GM18951 (cell line): Measurements from ENCODE around the gene MVB12B.

Source experiments
- POLR2A ChIP-seq: IDR thresholded peaks from 4 replicates; pipeline ENCODE4 v1.6.1; 2011; ENCODE audit warnings: mild to moderate bottlenecking; ENCODE audit not compliant: insufficient read length, insufficient read depth; ENCODE audit errors: extremely low read depth
- in situ Hi-C: fragments of 300-500 bp; cut with MboI; formaldehyde crosslinking; loops from one replicate; pipeline ENCODE4 v1.12.0; 2022; ENCODE audit warnings: low sequenced_read_pairs, mixed read lengths, inconsistent platforms; ENCODE audit not compliant: unreplicated experiment

Gene MVB12B

GRCh38 chr9:126328407-126328806, 1.8 kb downstream of the MVB12B start:
- no peak for TF ChIP-seq POLR2A
- in situ Hi-C loops: no loop called here

GRCh38 chr9:126329476-126330275, 3.0 kb downstream of the MVB12B start:
- TF ChIP-seq POLR2A: no peak
- in situ Hi-C loops: no loop called here

GRCh38 chr9:126330536-126330935, 3.9 kb downstream of the MVB12B start:
- no peak for TF ChIP-seq POLR2A
- in situ Hi-C loops: no loop called here

GRCh38 chr9:126331964-126332748, 5.5 kb downstream of the MVB12B start:
- in situ Hi-C loops: no loop called here
- TF ChIP-seq POLR2A: no peak

DNA sequence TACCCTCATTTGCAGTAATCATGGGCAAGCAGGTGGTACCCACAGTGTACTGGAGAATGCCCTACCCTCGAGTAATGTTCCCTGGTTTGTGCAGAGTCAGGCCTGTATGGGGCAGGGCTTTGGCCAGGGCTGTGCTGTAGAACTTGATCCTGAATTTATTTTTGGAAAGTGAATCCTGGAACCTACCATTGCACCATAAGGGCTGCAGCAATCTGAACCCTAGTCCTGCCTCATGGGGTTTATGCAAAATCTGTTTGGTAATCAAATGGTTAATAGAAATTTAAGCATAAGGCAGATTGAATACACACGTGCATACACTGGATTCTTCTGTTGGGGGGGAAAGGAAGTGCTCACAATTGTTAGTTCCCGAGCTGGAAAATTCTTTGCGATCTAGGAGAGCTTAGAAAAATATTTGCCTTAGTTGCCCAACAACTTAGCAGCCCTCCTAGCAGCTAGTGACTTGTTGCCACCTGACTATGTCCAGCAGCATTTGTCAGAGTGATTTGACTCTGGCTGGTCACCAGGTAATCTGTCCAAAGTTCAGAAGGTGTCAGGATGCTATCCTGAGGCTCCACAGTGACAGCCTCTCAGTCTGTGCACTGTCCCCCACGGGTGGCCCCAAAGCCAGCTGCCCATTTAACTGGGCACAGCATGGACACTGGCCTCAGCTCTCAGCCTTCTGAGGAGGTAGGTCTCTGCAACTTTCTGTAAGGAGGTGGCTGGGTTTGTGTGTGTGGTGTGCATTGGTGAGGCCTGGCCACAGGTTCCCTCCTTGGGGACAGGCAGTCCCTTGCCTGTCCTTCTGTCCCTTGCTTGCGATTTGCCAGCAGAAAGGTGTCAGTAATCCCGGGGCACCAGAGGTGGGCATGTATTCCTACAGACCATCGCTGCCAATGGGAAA, 8.3 kb downstream of the MVB12B start:
- no peak for TF ChIP-seq POLR2A
- in situ Hi-C loops: no loop called here

- in situ Hi-C loops: no loop called here
- no peak for TF ChIP-seq POLR2A
Measured at GRCh38 chr9:126335837-126336735, 9.5 kb downstream of the MVB12B start.

GRCh38 chr9:126336736-126337325, 10.2 kb downstream of the MVB12B start:
- in situ Hi-C loops: no loop called here
- TF ChIP-seq POLR2A: no peak

DNA sequence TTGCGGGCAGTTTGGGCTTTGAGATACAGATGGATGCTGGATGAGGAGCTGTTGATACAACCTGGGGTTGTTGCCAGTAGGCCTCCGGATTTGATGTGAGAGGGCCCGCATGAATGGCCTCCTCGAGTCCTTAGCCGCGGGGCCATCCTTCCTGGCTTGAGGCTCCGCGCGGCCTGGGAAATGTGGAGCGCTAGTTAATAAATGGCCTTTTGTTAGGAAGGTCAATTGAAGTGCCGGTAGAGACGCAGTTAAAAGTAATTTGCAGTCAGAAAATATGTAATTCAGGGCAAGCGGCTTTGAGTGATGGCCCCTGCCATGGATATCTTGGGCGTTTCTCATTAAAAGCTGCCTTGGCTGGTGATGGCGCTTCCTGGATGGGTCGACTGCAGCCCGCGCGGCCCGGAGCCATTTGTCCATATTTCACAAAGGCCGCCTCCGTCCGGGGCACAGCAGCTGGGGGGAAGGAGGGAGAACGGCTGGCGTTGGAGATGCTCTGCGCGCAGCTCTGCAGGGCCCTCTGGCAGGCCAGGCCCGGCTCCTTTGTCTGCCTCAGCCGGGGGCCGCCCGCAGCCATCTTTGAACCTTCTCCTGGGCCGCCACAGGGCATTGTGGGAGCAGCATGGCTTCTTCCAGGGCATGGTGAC, 11.2 kb downstream of the MVB12B start:
- TF ChIP-seq POLR2A: no peak
- in situ Hi-C loops: no loop called here

GRCh38 chr9:126338945-126339344, 12.3 kb downstream of the MVB12B start:
- in situ Hi-C loops: no loop called here
- no peak for TF ChIP-seq POLR2A

DNA sequence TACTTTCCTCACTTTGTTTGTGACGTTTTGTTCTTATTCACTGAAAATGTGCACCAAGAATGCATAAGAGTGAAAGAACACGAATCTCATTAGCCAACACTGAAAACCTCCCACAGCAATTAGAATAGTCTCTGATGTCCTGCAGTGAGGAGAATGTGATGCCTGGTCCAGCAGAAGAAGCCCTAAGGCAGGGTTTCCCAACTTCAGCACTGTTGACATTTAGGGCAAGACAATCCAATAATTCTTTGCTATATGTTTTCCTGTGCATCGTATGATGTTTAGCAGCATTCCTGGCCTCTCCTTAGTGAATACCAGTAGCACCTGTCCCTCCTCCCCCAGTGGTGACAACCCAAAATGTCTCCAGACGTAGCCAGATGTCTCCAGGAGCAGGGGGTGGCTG, 14.8 kb downstream of the MVB12B start:
- in situ Hi-C loops: no loop called here
- no peak for TF ChIP-seq POLR2A

- TF ChIP-seq POLR2A: no peak
- in situ Hi-C loops: no loop called here
Measured at GRCh38 chr9:126341902-126342301, 15.3 kb downstream of the MVB12B start.
